H1 (cell line): ENCODE measurements around the gene GRPR. TPM values are rescaled to one million over a fixed set of nuclear protein-coding genes. Genes with fewer than 3 reads are reported as not detected.

Source experiments
- CTCF ChIA-PET: fragments of 300-600 bp; sonication (Branson Sonifier 250); formaldehyde crosslinking; loops from one replicate; lab custom pipeline; 2021; ENCODE audit not compliant: partially characterized antibody; lab: Charles Lee
- POLR2A ChIA-PET: fragments of 300-600 bp; sonication (Branson Sonifier 250); formaldehyde crosslinking; loops from one replicate; lab custom pipeline; 2021; ENCODE audit warnings: inconsistent platforms; ENCODE audit not compliant: partially characterized antibody; lab: Charles Lee
- DNase-seq, 2 experiments: peaks; one replicate each; pipeline versions ENCODE4 v3.0.0 to v3.0.0-alpha.2; 2010 to 2022; ENCODE audit warnings: low spot score in 2 of 2, low read depth in 1 of 2, mixed read lengths in 1 of 2
- FAIRE-seq: peaks from 2 replicates; lab custom pipeline; 2011; peaks lifted over from hg19 to GRCh38; lab: Jason Lieb, UNC
- H2AFZ ChIP-seq: 2 replicates; pipeline ENCODE4 v1.8.1; 2012; ENCODE audit warnings: low read length, inconsistent platforms
- H2AK5ac ChIP-seq: 2 replicates; pipeline ENCODE4 v1.6.1; 2013; ENCODE audit warnings: low read depth, low read length
- H2BK120ac ChIP-seq: replicated peaks from 2 replicates; pipeline ENCODE3; 2013; ENCODE audit warnings: low read depth, low read length, inconsistent platforms
- H2BK12ac ChIP-seq: 2 replicates; pipeline ENCODE4 v1.6.1; 2013; ENCODE audit warnings: low read depth, low read length
- H2BK15ac ChIP-seq: 2 replicates; pipeline ENCODE4 v1.6.1; 2013; ENCODE audit warnings: low read length
- H2BK20ac ChIP-seq: 2 replicates; pipeline ENCODE4 v1.6.1; 2013; ENCODE audit warnings: low read length
- H2BK5ac ChIP-seq: 2 replicates; pipeline ENCODE4 v1.6.1; 2013; ENCODE audit warnings: low read depth, low read length
- H3K14ac ChIP-seq: 2 replicates; pipeline ENCODE4 v1.6.1; 2013; ENCODE audit warnings: inconsistent platforms; ENCODE audit not compliant: insufficient read length
- H3K18ac ChIP-seq: 2 replicates; pipeline ENCODE4 v1.6.1; 2013; ENCODE audit warnings: low read length; ENCODE audit errors: extremely low read depth
- H3K23ac ChIP-seq: 2 replicates; pipeline ENCODE4 v1.6.1; 2013; ENCODE audit warnings: inconsistent platforms; ENCODE audit not compliant: insufficient read length
- H3K23me2 ChIP-seq: 2 replicates; pipeline ENCODE4 v1.6.1; 2013; ENCODE audit warnings: low read depth, low read length
- H3K27ac ChIP-seq: 2 replicates; pipeline ENCODE4 v1.6.1; 2011; ENCODE audit warnings: low read depth, low read length, inconsistent platforms
- H3K27me3 ChIP-seq, 4 experiments: replicated peaks in 1 of 4; 1 replicate in 1 of 4; 2 replicates in 3 of 4; pipeline versions ENCODE4 v1.6.1 to v1.8.1; 2011 to 2013; ENCODE audit warnings: low read length in 3 of 4, mild to moderate bottlenecking in 3 of 4, inconsistent platforms in 2 of 4, mixed read lengths in 2 of 4, moderate library complexity in 1 of 4; ENCODE audit not compliant: control insufficient read depth in 3 of 4, insufficient read depth in 3 of 4; ENCODE audit errors: extremely low read depth in 1 of 4
- H3K36me3 ChIP-seq, 4 experiments: 2 replicates each; pipeline versions ENCODE4 v1.6.1 to v1.8.1; 2011 to 2013; ENCODE audit warnings: mild to moderate bottlenecking in 4 of 4, low read length in 3 of 4, moderate library complexity in 2 of 4, control low read depth in 1 of 4, inconsistent platforms in 1 of 4; ENCODE audit not compliant: insufficient read depth in 4 of 4, control insufficient read depth in 2 of 4
- H3K4ac ChIP-seq: replicated peaks from 2 replicates; pipeline ENCODE3; 2013; ENCODE audit warnings: low read length, low read depth, mixed read lengths, inconsistent platforms; ENCODE audit not compliant: insufficient read length
- H3K4me1 ChIP-seq, 4 experiments: replicated peaks in 1 of 4; 1 replicate in 1 of 4; 2 replicates in 3 of 4; pipeline versions ENCODE4 v1.6.1 to v1.8.1; 2011 to 2013; ENCODE audit warnings: low read length in 3 of 4, inconsistent platforms in 2 of 4, mixed read lengths in 1 of 4; ENCODE audit not compliant: insufficient read depth in 4 of 4, control insufficient read depth in 3 of 4
- H3K4me2 ChIP-seq, 2 experiments: 2 replicates each; pipeline versions ENCODE4 v1.6.1 to v1.8.1; 2011 to 2013; ENCODE audit warnings: low read depth in 2 of 2, low read length in 2 of 2, control low read depth in 1 of 2, inconsistent platforms in 1 of 2, mild to moderate bottlenecking in 1 of 2; ENCODE audit not compliant: insufficient read depth in 1 of 2
- H3K4me3 ChIP-seq, 4 experiments: fragments of 200-600, 300-600 bp in 1 of 4; sonication (generic), shearing (Covaris generic), sonication (Bioruptor Twin) in 1 of 4; 2 replicates each; pipeline versions ENCODE4 v1.5.1 to v1.8.1; 2011 to 2016; ENCODE audit warnings: low read length in 4 of 4, low read depth in 3 of 4, control low read depth in 2 of 4, inconsistent platforms in 2 of 4, mild to moderate bottlenecking in 2 of 4, mixed read lengths in 1 of 4, moderate library complexity in 1 of 4; ENCODE audit not compliant: insufficient read depth in 2 of 4; ENCODE audit errors: extremely low read depth in 1 of 4
- H3K56ac ChIP-seq: replicated peaks from 2 replicates; pipeline ENCODE3; 2013; ENCODE audit warnings: low read depth, mild to moderate bottlenecking, mixed read lengths, low read length, inconsistent platforms; ENCODE audit not compliant: insufficient read length
- H3K79me1 ChIP-seq: 2 replicates; pipeline ENCODE4 v1.6.1; 2013; ENCODE audit warnings: low read depth, low read length, control low read depth
- H3K79me2 ChIP-seq, 2 experiments: 2 replicates each; pipeline versions ENCODE4 v1.6.1 to v1.8.1; 2012 to 2013; ENCODE audit warnings: low read length in 2 of 2, mild to moderate bottlenecking in 2 of 2, inconsistent platforms in 1 of 2; ENCODE audit not compliant: insufficient read depth in 2 of 2, control insufficient read depth in 1 of 2
- H3K9ac ChIP-seq, 4 experiments: replicated peaks in 1 of 4; 1 replicate in 1 of 4; 2 replicates in 3 of 4; pipeline versions ENCODE4 v1.6.1 to v1.8.1; 2011 to 2013; ENCODE audit warnings: low read depth in 3 of 4, low read length in 3 of 4, control low read depth in 2 of 4, mild to moderate bottlenecking in 2 of 4, moderate library complexity in 2 of 4, inconsistent platforms in 1 of 4; ENCODE audit errors: extremely low read depth in 1 of 4
- H3K9me3 ChIP-seq, 2 experiments: 2 replicates each; pipeline versions ENCODE4 v1.6.1 to v1.8.1; 2012 to 2013; ENCODE audit warnings: mild to moderate bottlenecking in 2 of 2, moderate library complexity in 2 of 2, control low read depth in 1 of 2, inconsistent platforms in 1 of 2, low read depth in 1 of 2, low read length in 1 of 2, mixed read lengths in 1 of 2; ENCODE audit not compliant: insufficient read depth in 2 of 2
- H4K20me1 ChIP-seq, 2 experiments: replicated peaks in 1 of 2; 2 replicates each; pipeline versions ENCODE3 to v1.8.1; 2011 to 2013; ENCODE audit warnings: inconsistent platforms in 2 of 2, low read length in 2 of 2, mild to moderate bottlenecking in 1 of 2; ENCODE audit not compliant: insufficient read depth in 2 of 2, control insufficient read depth in 1 of 2
- H4K5ac ChIP-seq: 2 replicates; pipeline ENCODE4 v1.6.1; 2013; ENCODE audit warnings: low read length, low read depth, mixed read lengths, inconsistent platforms; ENCODE audit not compliant: insufficient read length
- H4K8ac ChIP-seq: 2 replicates; pipeline ENCODE4 v1.8.0; 2013; ENCODE audit warnings: mild to moderate bottlenecking, moderate library complexity, low read length, inconsistent platforms; ENCODE audit not compliant: insufficient read depth; ENCODE audit errors: extremely low read depth
- H4K91ac ChIP-seq: replicated peaks from 2 replicates; pipeline ENCODE3; 2013; ENCODE audit warnings: low read length, mixed read lengths, inconsistent platforms; ENCODE audit not compliant: insufficient read length
- E2F6 ChIP-seq: IDR thresholded peaks from 2 replicates; pipeline ENCODE4 v1.6.1; 2012; ENCODE audit warnings: inconsistent platforms
- MAX ChIP-seq: IDR thresholded peaks from 2 replicates; pipeline ENCODE4 v1.6.1; 2012; ENCODE audit warnings: inconsistent platforms
- PHF8 ChIP-seq: fragments of 200-600 bp; sonication (generic); conservative IDR thresholded peaks from 2 replicates; pipeline ENCODE4 v1.7.1; 2012; ENCODE audit warnings: low read depth, mild to moderate bottlenecking, inconsistent platforms, low read length, moderate library complexity
- WGBS, 2 experiments: shearing (Covaris generic) in 1 of 2; methylation state at CpG; one replicate each; pipeline versions ENCODE4 v1.1.6 to v1.1.7; 2013 to 2015; ENCODE audit warnings: low lambda C conversion rate in 2 of 2, mixed read lengths in 2 of 2, inconsistent platforms in 1 of 2, low coverage in 1 of 2, missing lambda C conversion rate in 1 of 2; ENCODE audit not compliant: insufficient replicate concordance in 2 of 2, insufficient coverage in 1 of 2, insufficient read length in 1 of 2; ENCODE audit errors: extremely low coverage in 1 of 2, missing lambda C conversion rate in 1 of 2; 5-methylcytosine and 5-hydroxymethylcytosine counted together
- polyA plus RNA-seq, 7 experiments: library from polyadenylated mRNA; depleted of rRNA in 3 of 7; stranded (reverse) in 5 of 7; unstranded in 2 of 7; fragments of >200 nt in 5 of 7; fragments of 200-250 nt in 2 of 7; gene quantifications; 1 replicate in 5 of 7; 2 replicates in 1 of 7; 4 replicates in 1 of 7; pipeline versions ENCODE4 v1.2.1 to v1.2.3, GENCODE V29; 2011 to 2013; ENCODE audit warnings: missing spikeins in 2 of 7, mixed read lengths in 2 of 7
- total RNA-seq: library from RNA; stranded (reverse); fragmentation: NEBNext Ultra II Directional; extraction: Animal tissue kit (Norgen Biotek cat#: 25700); gene quantifications from 2 replicates; pipeline ENCODE4 v1.2.1, GENCODE V29; 2021

GRPR gene
- total and polyA plus RNA-seq, 2 of the 8 experiments (the other 6 are each of a cell fraction or from before 2014, with no cell fraction given), result 18.6 to 78.4 TPM

GRCh38 chrX:16140448-16140847, 17.1 kb downstream of the GRPR start:
- no peaks in the 10 kb centered on the region for H3K27me3 ChIP-seq
- H3K79me2 ChIP-seq, result peaks cover 23 to 97% of the 10 kb centered on the region in 2 experiments; a peak in 3 of 4 replicates
- H3K14ac ChIP-seq, result no peak overlapping the region
- no peak overlapping the region for H3K23ac ChIP-seq
- H3K9me3 ChIP-seq, result no peaks in the 10 kb centered on the region
- H2AK5ac ChIP-seq, result no peak overlapping the region
- no peak overlapping the region for H3K4ac ChIP-seq
- peaks cover 0 to 10% (median 0%) of the 10 kb centered on the region in 4 experiments; a peak in 1 of 7 replicates for H3K4me1 ChIP-seq
- POLR2A ChIA-PET, result no interaction called here
- H3K23me2 ChIP-seq, result no peaks in the 10 kb centered on the region
- H2BK20ac ChIP-seq, result no peak overlapping the region
- H2AFZ ChIP-seq, result no peak overlapping the region
- no peak for FAIRE-seq
- no peak overlapping the region for H2BK12ac ChIP-seq
- no peak overlapping the region for H3K9ac ChIP-seq
- H3K79me1 ChIP-seq, result no peaks in the 10 kb centered on the region
- no peak overlapping the region for H3K27ac ChIP-seq
- no peak overlapping the region for H3K56ac ChIP-seq
- TF ChIP-seq PHF8 (no peak), E2F6 (no peak), MAX (no peak)
- H4K20me1 ChIP-seq, result no peaks in the 10 kb centered on the region
- no peak overlapping the region for H2BK120ac ChIP-seq
- DNase-seq, result no peak
- H2BK5ac ChIP-seq, result no peak overlapping the region
- H2BK15ac ChIP-seq, result no peak overlapping the region
- H3K18ac ChIP-seq, result no peak overlapping the region
- CTCF ChIA-PET, result interaction anchor here (1.0 to 1.3 kb wide), 3 partner anchors 11 to 71 kb away, joined by 3 to 4 read pairs (median 3); no protein-coding TSS in a partner anchor
- peaks cover 0 to 72% (median 5%) of the 10 kb centered on the region in 4 experiments; a peak in 5 of 8 replicates for H3K36me3 ChIP-seq
- H4K5ac ChIP-seq, result no peak overlapping the region
- 85% methylated on average over 4 of the region's 4 CpGs; no CpG with 5 or more reads in 1 of the 2 experiments for WGBS, 2 experiments
- no peak overlapping the region for H4K8ac ChIP-seq
- H4K91ac ChIP-seq, result no peak overlapping the region
- no peak overlapping the region for H3K4me3 ChIP-seq
- H3K4me2 ChIP-seq, result no peak overlapping the region
